NCI-H1417 (cell line): ENCODE data around the gene NAGLU.

Experiments used
- DNase-seq, 3 experiments: peaks; one replicate each; lab custom pipeline; 2025; lab: John Stamatoyannopoulos, UW

NAGLU gene

DNA sequence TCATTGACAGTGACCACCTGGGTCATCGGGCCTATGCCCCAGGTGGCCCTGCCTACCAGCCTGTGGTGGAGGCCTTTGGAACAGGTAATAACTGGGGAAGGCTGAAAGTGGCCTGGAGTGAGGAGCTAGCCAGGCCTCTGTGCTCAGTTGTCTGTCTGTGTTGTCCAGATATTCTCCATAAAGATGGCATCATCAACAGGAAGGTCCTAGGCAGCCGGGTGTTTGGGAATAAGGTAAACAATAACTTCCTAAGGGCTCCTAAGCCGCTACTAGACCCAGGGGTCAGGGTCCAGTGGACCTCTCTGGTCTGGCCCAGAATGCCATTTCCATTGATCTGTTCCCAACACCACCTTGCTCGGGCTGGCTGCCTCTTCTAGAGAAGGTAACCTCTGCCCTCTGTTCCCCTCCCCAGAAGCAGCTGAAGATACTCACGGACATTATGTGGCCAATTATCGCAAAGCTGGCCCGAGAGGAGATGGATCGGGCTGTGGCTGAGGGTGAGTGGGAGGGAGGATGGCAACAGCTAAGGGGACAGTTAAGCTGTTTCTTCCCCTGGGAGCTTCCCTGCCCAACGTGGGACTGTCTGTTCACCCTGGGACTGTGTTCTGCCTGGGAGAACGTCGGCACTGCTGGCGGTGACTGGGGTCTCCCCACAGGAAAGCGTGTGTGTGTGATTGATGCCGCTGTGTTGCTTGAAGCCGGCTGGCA is 28.9 kb downstream of the NAGLU start:
- no peak for DNase-seq

DNA sequence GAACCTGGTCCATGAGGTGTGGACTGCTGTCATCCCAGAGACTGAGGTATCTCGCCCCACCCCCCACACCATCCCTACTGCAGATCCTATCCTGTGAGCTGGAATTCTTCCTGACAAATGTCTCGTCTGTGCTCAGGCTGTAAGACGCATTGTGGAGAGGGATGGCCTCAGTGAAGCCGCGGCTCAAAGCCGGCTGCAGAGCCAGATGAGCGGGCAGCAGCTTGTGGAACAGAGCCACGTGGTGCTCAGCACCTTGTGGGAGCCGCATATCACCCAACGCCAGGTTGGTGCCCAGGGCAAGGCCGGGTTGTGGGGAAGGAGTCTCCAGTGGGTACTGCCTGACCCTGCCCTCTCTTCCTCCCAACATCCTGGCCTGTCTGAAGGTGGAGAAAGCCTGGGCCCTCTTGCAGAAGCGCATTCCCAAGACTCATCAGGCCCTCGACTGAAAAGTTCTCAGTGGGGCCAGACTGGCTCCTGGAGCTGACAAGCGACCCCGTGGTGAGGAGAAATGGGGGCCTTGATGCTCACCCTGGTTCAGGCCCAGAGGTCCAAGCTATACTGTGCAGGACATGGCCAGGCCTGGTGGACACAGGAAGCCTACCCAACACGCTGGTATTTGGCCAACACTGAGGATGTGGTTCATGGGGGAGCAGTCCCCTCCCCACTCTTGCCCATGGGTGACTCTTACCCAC is 29.6 kb downstream of the NAGLU start:
- DNase-seq, result no peak

DNA sequence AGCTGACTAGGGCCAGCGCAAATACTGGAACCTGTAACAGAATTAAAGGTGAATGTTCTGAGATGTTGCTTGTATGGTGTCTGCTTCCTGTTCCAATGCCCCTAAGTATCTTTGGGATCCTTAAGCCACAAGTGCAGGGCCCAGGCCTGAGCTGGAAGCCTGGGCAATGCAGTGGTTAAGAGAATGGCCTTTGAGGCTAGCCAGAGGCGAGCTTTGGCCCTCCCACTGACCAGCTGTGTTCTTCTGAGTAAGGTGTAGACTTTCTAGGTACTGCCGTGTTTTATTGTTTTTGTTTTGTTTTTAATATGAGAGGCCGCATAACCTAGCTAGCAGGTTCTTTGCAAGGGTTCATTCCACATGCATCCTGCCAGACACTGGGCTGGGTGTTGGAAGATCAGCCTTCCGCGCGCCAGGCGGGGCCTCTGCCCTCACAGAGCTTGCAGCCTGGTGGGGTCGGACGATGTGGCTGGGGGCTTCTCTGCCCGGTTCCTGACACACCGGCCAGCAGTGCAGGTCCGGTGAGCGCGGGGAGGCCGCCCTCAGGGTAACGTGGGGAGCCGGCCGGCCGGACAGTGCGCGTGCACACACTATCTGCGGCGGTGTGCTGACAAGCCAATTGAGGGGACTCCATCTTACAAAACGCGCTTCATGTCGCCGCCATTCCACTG is 30.3 kb downstream of the NAGLU start:
- no peak for DNase-seq

DNA sequence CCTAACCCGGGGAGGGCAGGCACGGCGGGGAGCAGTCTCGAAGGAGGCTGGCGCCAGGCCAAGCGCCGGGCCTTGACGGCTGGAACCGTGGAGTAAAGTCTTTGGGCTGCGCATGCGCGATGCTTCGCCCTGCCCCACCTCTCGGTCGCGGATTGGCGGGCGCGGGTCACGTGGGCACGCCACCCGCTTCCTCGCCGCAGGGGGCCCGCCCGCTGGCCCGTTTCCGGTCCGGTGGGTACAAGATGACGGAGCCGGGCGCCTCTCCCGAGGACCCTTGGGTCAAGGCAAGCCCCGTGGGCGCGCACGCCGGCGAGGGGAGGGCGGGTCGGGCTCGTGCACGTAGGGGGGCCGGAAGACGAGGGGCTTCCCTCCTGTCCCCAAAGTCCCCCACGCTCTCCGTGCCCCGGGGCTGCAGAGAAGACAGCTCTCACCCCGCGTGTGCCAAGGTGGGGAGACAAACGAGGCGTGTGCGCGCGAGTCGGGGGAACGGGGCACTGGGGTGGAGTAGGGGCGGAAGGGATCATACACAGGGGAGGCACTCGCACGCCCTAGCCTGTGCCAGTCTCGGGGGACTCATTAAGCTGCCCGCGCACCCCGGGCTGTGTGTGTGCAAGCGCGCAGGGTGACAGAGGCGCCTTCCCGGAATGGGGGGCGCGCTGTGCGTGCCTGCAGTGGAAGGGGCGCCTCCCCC is 31.0 kb downstream of the NAGLU start, which contains the start of gene MLX:
MLX (plus strand) TSS at position 218 of the 691 bp plus-strand sequence; CDS start at position 243, 25 bp downstream.
- DNase-seq, result peak; percentile 93 to 96 (median 96)

DNA sequence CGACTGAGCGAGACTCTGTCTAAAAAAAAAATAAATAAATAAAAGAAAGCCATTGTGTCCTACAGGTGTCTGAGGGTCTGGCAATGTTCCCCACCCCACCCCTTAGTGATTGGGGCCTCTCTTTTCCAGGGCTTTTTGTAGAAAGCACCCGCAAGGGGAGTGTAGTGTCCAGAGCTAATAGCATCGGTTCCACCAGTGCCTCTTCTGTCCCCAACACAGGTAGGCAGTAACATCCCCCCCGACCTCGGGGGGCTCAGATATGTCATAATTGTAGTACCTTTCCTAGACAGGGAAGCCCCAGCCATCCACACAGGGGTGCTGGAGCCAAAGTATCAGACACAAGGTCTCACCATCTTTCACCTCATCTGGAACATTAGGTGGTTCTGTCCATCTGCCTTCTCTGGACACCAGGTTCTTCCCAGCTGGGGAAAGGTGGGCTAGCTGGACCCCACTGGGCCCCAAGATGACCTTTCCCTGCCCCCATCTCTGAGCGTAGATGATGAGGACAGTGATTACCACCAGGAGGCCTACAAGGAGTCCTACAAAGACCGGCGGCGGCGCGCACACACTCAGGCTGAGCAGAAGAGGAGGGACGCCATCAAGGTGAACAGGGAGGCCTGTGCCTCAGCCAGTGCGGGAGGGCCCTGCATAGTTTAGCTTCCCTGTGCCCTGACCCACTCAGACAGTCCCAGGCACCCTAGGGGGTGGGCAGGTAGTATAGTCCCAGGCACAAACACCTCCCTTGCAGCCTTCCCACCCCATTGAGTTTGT is 32.5 kb downstream of the NAGLU start:
- no peak for DNase-seq

DNA sequence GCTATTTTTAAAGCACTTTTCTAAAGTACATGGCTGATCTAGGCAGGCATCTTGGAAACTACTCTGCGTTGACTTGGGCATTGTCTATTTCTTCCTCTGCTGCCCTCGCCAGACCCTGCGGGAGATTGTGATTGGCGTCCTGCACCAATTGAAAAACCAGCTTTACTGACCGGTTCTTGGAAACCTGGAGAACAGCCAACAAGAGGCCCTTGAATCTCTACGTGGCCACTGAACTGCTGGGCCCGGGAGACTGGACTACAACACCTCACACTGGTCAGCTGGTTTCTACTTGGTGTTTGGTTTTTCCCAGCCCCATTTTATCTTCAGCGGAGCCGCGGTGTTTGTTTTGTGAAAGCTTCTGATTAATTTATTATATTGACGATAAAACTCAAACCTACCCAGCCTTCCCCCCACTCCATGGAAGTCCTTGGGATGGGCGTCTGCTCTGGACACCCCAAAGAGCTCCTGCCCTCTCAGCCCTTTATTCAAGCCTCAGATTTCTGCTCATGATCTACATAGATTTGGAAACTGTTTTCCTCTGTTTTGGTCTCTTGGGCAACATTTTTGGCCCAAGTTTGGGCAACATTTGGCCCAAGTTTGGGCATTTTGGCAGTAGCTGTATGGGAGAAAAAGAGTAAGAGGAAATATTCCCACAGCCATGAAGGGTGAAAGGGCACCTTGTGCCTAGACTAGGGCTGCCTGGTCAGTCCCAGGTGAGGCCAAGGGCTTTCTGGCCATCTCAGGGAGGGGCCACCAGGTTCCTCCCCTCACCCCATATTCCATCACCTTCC is 35.6 kb downstream of the NAGLU start:
- no peak for DNase-seq

DNA sequence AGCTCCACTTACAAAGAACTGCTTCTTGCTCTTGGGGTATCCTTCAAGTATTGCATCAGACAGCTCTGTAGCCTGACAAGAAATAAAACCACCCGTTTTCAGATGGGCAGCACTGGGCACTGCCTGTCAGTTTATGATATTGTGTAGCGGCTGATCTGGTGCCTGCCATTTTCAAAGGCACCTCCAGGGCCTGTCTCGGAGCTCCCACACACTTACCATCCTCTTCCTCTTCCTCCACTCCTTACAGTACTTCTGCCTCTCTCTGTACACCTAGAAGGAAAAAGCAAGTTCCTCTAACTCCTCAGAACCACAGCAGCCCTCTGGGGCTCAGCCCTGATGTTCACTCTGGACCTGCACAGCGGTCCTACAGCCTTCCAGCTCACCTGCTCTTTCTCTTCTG is 37.1 kb downstream of the NAGLU start:
- no peak for DNase-seq

DNA sequence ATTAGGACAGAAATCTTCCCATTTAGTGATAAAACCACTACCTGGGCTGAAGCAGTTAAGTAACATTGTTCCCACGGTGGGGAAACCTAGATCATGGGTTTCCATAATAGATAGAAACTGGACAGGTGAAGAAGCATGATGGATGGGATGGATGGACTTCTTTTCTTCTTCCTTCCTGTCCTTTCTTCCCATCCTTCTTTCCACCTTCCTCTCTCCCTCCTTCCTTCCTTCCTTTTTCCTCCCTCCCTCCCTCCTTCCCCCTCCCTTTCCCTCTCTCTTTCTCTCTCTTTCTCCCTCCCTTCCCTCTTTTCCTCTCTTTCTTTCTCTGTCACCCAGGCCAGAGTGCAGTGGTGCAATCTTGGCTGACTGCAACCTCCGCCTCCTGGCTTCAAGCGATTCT is 38.4 kb downstream of the NAGLU start:
- no peak for DNase-seq

DNA sequence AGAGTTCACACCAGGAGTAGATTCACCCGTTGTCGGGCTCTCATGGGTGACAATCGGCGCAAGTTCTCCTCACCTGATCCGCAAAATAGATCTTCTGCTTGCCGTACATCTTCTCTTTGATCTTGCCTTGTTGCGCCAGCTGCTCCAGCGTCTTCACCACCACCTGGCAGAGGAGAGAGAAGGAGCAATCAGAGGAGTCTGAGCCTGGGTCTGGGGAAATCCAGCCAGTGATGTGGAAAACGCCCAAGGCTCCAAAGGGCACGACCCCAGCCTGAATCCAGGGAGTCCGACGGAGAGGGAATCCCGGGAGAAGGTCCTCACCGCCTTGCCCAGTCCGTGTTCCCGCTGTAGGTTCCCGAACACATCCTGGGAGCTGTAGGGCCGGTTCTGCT is 41.1 kb downstream of the NAGLU start:
- no peak for DNase-seq

DNA sequence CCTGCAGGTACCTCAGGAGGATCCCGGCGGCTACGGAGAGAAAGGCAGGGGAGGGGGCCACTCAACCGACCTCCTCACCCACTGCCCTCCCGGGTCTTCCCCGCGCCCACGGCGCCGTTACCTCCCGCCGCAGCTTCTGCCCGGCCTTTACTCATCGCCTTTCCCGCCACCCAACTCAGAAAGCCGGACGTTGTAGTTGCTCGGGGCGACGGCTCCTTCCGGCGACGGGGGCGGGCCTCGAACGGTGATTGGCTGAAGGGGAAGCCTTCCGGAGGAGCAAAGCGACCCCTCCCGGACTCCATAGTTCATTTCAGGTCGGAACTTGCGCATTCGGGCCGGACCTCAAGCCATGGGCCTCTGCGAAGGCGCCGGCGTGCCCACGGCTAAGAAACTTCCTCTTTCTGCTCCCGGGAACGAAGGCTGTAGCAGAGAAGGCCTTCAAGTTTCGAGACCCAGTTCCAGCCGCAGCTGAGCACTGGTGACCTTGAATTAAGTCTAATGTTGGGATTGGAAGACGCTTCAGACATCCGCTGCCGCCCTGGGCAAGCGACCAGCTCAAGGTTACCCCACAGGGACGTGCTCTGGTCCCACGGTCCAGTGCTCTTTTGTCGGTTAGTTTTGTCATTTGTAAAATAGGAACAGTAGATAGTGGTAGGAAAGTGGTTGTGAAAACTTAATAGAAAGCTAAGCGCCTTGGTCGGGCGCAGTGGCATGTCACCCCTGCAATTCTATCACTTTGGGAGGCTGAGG is 41.7 kb downstream of the NAGLU start, which contains the start of gene PSMC3IP:
PSMC3IP (minus strand) TSS at position 198 of the 750 bp plus-strand sequence; CDS start at position 155, 43 bp downstream.
- peak; percentile 90 to 95 (median 91) for DNase-seq

DNA sequence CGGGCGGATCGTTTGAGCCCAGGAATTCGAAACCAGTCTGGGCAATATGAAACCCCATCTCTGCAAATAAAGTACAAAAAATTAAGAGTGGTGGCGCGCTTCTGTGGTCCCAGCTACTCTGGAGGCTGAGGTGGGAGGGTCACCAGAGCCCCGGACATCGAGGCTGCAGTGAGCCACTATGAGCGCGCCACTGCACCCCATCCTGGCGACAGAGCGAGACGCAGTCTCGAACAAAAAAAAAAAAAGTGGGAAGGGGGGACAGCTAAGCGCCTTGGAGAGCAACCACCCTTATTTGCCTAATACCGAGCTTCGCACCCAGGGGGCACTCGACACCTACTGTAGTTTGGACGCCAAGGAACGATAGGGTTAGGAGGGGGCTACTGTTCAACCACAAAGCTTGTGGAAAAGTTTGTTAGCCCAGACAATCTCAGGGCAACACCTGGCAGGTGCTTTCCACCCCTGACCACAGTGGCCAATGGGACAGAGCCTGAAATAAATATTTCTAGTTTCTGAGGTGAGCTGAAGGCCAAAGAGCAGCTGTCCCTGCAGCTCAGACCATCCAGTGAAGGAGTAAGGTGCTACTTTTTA is 42.3 kb downstream of the NAGLU start:
- DNase-seq, result peak; percentile 71 to 87 (median 72)

DNA sequence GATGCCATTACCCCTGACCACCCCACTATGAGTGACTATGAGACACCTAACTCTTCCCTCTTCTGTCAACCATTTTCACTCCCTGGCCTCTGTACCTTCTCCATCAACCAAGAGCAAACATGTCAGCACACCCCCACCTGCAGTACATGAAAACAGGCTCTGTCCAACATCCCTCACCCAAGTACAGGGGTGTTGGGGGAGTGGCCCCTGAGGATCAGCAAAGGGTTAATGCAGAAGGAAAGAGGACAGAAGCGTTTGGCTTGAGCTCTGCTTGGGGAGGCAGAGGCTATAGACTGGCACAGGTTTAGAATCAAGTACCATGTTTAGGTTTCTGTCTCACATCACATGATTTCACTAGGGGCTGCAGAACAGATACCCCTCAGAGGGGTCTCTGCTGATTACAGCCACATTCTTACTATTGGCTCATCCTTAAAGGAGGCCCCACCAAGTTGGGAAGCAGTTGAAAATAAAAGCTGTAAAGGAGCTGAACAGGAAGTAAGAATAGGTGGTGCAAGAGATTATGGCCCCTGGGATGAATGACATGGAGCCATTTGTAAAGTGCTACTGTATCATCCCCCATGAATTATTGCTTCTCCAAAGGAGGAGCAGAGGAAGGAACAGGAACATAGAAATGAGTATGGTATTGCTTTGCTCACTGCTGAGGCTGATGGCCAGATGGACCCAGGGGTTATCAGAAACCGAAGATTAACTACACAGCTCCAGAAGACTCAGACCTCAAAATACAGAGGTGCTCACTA is 43.9 kb downstream of the NAGLU start:
- DNase-seq, result no peak

DNA sequence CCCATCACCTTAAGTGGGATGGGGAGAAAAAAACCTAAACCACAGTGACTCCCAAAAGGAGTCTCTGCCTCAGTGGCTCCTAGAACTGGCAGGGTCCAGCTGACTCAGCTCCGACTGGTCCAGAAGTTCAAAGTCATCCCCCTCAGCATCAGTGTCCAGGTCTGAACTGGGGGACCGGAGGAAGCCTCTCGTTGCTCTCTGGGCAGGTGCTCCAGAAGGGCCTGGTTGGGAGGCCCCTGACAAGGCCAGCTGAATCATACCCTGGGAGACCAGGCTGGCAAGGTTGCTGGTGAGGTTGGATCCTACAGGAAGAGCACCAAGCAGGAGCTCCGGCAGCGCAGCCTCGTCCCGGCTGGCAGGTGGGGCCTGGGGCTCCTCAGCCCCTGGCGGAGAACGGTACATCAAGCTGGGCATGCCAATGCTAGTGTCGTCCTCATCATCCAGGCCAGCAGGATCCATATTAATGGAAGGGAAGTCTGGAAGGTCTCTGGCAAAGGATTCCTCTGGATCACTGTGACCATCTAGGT is 45.8 kb downstream of the NAGLU start:
- no peak for DNase-seq

DNA sequence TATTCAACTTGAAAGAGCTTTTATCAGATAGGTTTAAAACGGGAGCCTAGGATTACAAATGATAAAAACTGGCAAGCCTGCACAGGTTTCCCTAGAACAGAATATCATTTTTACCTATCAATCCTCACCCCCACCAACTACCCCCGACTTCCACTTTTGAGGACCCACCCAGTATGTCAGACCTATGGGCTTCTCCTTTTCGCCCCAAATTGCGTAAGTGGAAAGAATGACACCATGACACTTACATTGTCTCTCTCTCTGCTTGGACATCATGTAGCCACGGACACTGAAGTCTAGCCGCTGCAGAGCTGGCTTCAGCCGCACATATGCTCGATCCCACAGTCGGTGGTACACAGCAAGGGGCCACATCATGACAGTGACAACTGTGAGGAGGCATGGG is 48.8 kb downstream of the NAGLU start:
- no peak for DNase-seq

DNA sequence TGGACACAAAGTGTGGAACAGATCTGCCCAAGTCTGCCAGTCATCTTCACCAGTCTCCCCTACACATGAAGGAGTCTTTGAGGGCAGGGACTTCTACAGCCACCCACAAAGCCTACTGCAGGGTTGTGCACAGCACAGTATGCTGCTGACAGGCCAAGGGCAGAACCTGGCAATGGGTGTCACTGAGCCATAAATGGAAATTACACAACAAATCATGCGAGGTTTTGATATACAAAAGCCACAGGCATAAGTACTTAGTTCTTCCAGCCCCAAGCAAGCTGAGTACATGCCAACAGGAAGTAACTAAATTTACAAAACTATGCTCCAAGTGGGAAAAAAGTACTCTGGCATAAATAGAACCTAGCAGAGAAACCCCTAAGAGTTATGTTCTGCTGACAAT is 49.3 kb downstream of the NAGLU start:
- no peak for DNase-seq

DNA sequence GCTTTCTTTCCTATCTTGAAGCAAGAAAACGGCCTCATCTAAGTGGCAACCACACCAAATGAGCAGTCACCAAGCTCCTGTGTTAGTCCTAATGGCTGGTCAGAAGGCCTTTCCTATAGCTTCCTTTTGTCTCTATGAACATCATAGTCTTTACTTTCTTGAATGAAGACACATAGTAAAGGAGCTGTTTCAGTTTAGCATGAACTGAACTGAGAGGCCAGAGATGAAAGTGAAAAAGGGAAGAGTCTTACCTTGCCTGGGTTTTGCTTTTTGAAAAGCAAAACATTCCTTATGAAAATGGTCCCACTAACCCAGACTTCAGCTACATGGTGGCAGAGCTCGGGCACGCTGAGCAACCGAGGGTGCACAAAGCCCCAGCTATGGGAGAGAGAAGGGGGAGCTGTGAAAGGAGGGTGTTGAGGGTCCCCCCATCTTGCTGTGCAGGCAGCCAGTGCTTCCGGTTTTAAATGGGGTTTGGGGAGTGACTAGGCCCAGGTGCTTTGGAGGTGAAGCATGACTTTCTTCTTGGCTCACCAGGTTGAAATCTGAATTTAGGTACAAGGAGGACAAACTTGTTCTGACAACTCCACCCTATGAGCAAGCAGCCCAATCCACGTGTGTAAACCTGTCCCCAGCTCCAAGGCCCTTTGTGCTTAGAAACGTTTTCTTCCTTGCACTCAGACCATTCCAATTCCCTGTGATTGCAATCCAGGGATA is 50.6 kb downstream of the NAGLU start:
- DNase-seq, result no peak

DNA sequence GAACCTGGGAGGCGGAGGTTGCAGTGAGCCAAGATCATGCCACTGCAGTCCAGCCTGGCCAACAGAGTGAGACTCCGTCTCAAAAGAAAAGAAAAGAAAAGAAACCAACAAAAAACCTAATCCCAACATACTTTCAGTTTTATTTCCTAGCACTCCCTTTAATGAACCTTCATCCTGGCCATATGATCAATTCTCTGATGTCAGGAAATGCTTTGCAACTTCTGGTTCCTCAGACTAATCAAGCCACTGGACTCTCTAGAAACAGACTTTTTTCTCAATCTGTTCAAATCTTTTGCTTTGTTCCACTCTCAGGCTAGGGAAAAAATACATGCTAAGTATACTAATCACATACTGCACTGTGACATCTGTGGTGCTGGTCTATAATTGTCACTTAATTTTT is 54.8 kb downstream of the NAGLU start:
- no peak for DNase-seq

DNA sequence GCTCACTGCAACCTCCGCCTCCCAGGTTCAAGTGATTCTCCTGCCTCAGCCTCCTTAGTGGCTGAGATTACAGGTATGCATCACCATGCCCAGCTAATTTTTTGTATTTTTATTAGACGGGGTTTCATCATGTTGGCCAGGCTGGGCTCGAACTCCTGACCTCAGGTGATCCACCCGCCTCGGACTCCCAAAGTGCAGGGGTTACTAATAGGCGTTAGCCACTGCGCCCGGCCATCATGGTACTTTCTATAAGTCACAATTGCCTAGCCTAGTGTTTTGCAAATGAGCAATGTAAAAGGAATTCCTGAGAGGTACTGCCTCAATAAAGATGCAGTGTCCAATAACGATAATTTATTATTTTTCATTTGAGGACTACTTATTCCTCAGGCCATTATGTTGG is 55.4 kb downstream of the NAGLU start:
- no peak for DNase-seq
